GM06990 (cell line): Measurements from ENCODE around the gene LENG8.

Source experiments
- DNase-seq: peaks from one replicate; pipeline ENCODE4 v3.0.0-alpha.2; 2011; ENCODE audit not compliant: insufficient read length; ENCODE audit errors: extremely low read depth
- H3K27me3 ChIP-seq: replicated peaks from 2 replicates; pipeline ENCODE4 v1.6.0; 2011; ENCODE audit warnings: low read length; ENCODE audit not compliant: control insufficient read depth, insufficient read depth
- H3K36me3 ChIP-seq: 2 replicates; pipeline ENCODE4 v1.5.1; 2011; ENCODE audit warnings: low read length; ENCODE audit not compliant: control insufficient read depth, insufficient read depth
- H3K4me3 ChIP-seq: replicated peaks from 2 replicates; pipeline ENCODE4 v1.5.1; 2011; ENCODE audit warnings: low read depth, mild to moderate bottlenecking, control low read depth, low read length
- TF ChIP-seq, protein P1 (sequence below): IDR thresholded peaks from 2 replicates; pipeline ENCODE4 v1.5.1; 2011; ENCODE audit warnings: low read length, control low read depth, mild to moderate bottlenecking, inconsistent platforms; ENCODE audit not compliant: insufficient read depth, poor library complexity, severe bottlenecking

Gene LENG8

DNA sequence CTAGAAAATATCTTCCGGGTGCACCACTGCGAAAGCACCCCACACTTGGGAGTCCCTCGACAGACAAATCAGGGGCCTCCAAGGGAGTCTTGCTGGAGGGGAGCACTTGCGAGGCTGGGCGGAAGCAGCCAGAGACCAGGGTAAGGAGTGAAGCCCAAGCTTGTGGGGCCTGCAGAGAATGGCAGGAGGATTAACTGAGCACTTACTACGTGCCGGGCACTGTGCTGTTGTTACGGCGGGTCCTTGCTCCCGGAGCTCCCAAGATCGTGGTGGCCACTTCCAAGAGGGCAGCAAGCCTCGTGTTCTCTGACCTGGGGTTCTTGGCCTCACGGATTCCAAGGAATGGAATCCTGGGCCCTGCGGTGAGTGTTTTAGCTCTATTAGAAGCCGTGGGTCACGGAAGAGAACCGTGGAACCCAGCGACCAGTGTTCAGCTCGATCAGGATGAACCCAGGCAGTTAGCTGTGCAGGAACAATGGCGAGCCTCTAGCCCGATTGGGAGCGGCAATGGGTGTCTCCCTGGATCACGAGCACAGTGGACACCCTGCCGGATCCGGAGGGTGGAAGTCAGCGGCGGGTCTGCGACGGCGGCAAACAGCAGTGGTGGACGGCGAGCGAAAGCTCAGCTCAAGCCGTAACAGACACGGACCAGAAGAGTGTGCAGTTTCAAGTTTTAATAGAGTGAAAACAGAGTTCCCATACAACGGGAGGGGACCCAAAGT lies 24.2 kb upstream of the LENG8 start:
- DNase-seq: no peak
- H3K27me3 ChIP-seq: no peaks in the 10 kb centered on the region; the same call in 1 of the 2 replicates
- TF ChIP-seq, protein P1, sequence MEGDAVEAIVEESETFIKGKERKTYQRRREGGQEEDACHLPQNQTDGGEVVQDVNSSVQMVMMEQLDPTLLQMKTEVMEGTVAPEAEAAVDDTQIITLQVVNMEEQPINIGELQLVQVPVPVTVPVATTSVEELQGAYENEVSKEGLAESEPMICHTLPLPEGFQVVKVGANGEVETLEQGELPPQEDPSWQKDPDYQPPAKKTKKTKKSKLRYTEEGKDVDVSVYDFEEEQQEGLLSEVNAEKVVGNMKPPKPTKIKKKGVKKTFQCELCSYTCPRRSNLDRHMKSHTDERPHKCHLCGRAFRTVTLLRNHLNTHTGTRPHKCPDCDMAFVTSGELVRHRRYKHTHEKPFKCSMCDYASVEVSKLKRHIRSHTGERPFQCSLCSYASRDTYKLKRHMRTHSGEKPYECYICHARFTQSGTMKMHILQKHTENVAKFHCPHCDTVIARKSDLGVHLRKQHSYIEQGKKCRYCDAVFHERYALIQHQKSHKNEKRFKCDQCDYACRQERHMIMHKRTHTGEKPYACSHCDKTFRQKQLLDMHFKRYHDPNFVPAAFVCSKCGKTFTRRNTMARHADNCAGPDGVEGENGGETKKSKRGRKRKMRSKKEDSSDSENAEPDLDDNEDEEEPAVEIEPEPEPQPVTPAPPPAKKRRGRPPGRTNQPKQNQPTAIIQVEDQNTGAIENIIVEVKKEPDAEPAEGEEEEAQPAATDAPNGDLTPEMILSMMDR: no peak
- no peaks in the 10 kb centered on the region for H3K36me3 ChIP-seq
- no peak overlapping the region for H3K4me3 ChIP-seq

DNA sequence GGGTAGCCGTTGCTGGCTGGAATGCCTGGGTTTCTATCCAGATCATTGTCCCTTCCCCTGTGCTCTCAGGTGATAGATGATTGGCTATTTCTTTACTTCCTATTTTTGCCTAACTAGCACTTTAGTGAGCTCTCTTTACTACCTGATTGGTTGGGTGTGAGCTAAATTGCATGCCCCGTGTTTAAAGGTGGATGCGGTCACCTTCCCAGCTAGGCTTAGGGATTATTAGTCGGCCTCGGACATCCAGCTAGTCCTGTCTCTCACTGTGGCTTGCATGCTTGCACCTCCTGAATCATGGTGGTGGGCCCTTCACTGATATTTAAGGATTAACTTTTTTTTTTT lies 23.6 kb upstream of the LENG8 start:
- TF ChIP-seq, protein P1: no peak
- DNase-seq: no peak
- Histone ChIP-seq H3K4me3 (no peak overlapping the region), H3K36me3 (no peaks in the 10 kb centered on the region), H3K27me3 (no peaks in the 10 kb centered on the region; the same call in 1 of the 2 replicates)

DNA sequence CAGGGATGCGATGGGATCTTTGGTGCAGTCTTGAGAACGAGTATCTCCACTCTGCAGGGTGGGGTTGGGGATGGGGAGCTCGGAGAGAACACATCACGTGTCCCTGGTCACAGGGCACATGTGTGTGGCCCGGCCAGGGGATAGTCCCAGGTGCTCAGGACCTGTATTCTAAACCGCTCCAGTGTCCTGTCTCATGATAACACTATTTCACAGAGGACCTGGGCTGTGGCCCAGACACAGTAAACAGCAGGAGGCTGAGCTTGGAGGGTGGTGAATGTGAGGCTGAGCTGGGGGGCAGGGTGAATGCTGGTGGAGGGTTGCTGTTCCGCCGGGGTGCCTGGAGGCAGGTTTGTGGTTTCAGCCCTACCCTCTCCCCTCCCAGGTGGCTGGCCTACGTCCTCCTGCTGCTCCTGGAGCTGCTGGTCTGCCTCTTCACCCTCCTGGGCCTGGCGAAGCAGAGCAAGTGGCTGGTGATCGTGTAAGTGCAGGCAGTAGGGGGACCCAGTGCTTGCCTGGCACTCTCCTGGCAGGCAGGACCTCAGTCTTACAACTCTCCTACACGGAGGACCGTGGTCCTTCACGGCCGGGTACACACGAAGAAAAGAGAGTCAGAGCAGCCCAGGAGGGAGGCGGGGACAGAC lies 22.6 kb upstream of the LENG8 start:
- Histone ChIP-seq H3K4me3 (no peak overlapping the region), H3K27me3 (no peaks in the 10 kb centered on the region; the same call in 1 of the 2 replicates), H3K36me3 (no peaks in the 10 kb centered on the region)
- TF ChIP-seq, protein P1: no peak
- DNase-seq: no peak

DNA sequence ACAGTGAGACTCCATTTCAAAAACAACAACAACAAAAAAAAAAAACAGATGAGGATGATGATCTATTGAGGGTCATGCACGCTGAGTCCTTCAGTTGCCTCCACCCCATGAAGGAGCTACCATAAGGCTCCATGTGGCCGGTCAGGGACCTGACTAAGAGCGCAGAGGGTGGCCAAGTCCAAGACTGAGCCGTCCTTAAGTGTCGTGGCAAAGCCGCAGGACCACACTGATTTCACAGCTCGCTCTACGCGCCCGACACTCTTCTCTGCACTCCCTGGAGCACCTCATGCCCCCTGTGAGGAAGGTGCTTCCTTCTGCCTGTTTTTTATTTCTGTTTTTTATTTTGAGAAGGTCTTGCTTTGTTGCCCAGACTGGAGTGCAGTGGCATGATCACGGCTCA lies 21.4 kb upstream of the LENG8 start:
- Histone ChIP-seq H3K36me3 (no peaks in the 10 kb centered on the region), H3K4me3 (no peak overlapping the region), H3K27me3 (no peaks in the 10 kb centered on the region; the same call in 1 of the 2 replicates)
- TF ChIP-seq, protein P1: no peak
- DNase-seq: no peak

DNA sequence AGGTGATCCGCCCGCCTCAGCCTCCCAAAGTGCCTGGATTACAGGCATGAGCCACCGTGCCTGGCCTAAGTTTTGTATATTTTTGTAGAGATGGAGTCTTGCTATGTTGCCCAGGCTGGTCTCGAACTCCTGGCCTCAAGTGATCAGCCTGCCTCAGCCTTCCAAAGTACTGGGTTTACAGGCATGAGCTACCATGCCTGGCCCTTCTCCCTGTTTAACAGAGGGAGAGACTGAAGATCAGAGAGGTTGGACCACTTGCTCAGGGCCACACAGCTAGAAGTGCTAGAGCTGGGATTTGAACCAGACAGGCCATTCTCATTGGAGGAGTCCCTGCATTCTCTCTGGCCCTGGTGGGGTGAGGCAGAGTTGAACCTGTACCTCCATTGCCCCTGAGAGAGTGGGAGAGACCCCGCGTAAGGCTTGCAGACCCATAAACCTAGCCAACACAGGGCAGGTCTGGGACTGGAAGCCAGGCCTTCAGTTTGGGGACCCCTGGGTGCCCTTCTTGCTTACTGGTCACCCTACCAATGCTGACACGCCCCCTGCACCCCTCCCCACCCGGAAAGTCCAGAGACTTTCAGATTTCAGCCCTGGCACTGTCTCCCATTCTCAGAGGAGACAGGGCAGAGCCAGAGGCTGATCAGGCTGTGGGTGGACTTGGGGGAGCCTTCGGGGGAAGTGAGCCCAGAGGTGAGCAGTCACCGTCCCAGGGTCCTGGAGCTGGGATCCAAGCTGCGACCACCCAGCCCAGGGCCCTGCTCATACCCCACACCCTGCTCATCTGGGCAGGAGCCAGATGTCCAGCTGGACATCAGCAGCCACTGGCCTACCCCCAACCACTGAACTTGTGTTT lies 20.4 kb upstream of the LENG8 start:
- DNase-seq: no peak
- Histone ChIP-seq H3K27me3 (no peaks in the 10 kb centered on the region), H3K36me3 (no peaks in the 10 kb centered on the region), H3K4me3 (no peak overlapping the region)
- TF ChIP-seq, protein P1: no peak
